GM21423 (cell line): Measurements from ENCODE around the gene CELA1.

Source experiments
- ATAC-seq: cut with Tn5 transposase; IDR thresholded peaks from one replicate; pipeline ENCODE4 v1.9.1; 2021; ENCODE audit warnings: mild to moderate bottlenecking, moderate library complexity; ENCODE audit not compliant: unreplicated experiment

Gene CELA1

GRCh38 chr12:51346581-51346980 lies at the start of gene CELA1:
Gene CELA1 (minus strand): TSS chr12:51346679. CDS start chr12:51346638, 41 bp downstream.
- no peak for ATAC-seq

GRCh38 chr12:51395283-51396230 lies 49.1 kb upstream of the CELA1 start:
- ATAC-seq, result peak; percentile 38

DNA sequence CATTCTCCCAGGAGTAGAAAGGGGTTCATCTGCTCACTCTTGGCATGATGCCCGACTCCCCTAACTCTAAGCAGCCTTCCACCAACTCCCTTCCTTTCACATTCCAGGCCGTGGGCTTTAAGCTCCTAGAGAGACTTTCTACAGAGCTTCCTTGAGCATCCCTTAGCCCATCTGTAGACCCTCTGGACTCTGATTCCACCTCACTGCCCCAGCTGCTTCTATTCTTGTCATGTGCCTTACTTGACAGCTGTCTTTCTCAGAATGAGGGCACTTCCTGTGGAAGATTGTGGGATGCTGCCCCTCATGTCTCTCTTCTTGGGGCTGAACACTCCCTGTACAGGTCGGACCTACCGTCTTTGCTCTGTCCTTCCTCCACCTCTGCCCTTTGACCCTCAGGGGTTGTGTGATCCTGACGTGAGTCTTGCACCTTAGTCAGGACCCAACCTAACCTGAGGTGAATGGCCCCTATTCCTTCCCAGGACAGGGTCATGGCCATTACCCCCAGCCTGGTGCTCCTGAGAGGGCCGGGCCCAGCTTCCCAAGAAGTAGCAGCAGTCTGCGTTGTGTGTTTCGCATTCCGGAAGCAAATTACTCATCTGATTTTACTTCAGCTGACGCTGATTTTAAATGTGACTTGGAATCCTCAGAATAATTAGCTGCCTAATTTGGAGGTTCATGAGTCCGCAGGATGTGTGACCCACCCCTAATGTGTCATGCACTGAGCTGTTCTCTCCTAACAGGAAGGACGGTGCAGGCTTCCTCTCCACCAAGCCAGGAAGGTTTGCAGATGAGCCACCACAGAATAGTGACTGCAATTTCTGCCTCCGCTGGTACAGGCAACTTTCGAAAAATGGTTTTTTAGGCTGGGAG lies 47.4 kb upstream of the CELA1 start:
- no peak for ATAC-seq

- ATAC-seq, result no peak
Observed at GRCh38 chr12:51392556-51393237, 46.2 kb upstream of the CELA1 start.

- peak; percentile 37 for ATAC-seq
Observed at GRCh38 chr12:51391283-51392123, 45.0 kb upstream of the CELA1 start, which contains the start of gene GALNT6. Gene GALNT6 (minus strand): TSS chr12:51391406. CDS start chr12:51379781, 11,625 bp downstream.

- ATAC-seq, result peak; percentile 12
Observed at GRCh38 chr12:51390891-51391282, 44.4 kb upstream of the CELA1 start.

- no peak for ATAC-seq
Observed at GRCh38 chr12:51390457-51390856, 44.0 kb upstream of the CELA1 start.

GRCh38 chr12:51389302-51389999 lies 43.0 kb upstream of the CELA1 start:
- no peak for ATAC-seq

DNA sequence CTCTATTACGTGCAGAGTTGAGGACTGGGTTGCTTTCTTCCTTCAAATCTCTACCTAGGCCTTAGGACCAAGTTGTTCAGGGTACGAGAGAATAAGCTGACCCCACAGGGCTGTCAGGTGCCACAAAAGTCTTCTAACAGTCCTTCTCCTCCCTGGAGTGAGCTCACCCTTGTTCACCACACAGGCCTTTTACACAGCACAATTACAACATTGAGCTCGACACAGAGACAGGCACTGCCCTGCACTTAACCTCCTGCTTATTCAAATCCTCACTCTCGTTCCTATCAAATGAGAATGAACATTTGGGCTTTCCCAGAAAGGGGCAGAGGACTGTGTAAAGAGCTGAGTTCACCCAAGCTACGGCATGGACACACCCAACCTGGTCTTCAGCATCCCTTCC lies 42.4 kb upstream of the CELA1 start:
- ATAC-seq, result no peak

- no peak for ATAC-seq
Observed at GRCh38 chr12:51388069-51388799, 41.8 kb upstream of the CELA1 start.

DNA sequence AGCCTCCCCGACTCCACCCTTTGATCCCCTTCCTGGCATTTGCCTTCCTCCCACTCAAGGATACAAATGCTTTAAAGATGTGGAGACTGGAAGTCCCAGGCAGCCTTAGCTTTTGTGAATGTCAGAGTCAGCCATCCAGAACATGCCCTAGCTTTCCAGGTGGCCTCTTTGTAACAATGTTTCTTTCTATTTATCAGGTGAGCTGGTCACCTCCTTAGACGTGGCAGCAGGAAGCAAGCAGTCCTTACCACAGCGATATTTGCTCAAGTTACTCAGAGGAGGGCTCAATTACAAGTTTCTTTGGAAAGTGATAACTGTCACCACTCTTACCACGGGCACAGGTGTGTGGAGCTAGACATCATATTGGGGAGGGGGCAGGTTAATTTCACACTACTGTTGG lies 39.9 kb upstream of the CELA1 start:
- no peak for ATAC-seq

- no peak for ATAC-seq
Observed at GRCh38 chr12:51383269-51383905, 36.9 kb upstream of the CELA1 start.

- no peak for ATAC-seq
Observed at GRCh38 chr12:51382173-51382572, 35.7 kb upstream of the CELA1 start.

DNA sequence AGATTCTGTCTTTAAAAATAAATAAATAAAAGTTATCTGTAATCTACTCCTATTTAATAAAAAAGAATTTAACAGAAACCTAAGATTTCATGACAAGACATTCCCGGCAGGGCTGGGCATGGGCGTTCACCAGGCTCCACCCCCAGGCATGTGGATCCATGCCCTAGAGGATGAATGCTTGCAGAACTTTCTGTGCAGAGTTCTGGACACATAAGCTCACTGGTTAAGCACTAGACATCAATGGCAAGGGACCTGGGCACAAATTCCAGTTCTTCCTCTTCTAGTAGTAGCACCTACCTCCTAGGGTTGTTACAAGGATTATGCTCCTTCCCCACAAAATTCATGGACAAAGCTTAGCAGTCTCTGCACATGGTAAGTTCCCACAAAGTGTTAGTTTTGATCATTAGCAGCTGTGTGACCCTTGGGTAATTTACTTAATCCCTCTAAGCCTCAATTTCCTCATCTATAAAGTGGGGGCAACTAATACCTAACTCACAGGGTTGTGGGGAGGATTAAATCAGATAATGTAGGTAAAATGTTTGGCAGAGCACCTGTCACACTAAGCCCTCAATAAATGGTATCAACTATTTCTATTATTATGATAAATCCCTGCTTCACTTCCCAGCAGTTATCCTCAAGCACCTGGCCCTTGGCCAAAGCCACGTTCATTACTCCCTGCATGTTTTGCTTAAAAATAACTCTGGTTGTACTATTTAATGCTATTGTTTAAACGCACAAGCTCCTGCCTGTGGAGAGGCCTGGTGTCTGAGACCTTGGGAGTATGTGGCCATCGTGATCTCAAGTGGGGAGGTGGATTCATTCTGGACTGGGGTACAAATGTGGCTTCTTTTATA lies 35.0 kb upstream of the CELA1 start:
- ATAC-seq, result no peak

- no peak for ATAC-seq
Observed at GRCh38 chr12:51379571-51379970, 33.1 kb upstream of the CELA1 start.

DNA sequence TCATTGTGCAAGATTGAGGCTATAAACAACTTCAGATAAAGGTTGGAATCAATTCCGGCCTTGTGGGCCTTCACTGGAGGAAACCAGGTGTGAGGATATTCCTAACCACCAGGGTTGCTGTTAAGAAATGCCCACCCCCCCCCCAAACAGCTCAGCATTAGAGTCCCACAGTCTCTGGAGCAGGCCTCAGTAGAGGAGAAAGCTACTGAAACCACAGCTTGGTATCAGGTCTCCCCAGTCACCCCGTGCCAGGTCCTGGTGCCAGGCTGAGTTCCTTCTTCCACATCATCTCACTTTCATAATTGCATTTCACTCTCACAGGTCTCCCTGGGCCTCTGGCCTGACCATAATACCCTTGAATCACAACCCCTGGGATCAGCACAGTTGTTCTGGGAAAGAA lies 32.3 kb upstream of the CELA1 start:
- ATAC-seq, result no peak
